A673 (cell line): ENCODE measurements around the gene RALGPS1.

Experiments used
- CTCF ChIP-seq: fragments of 300-800, 200-600 bp; sonication (generic); conservative IDR thresholded peaks from 2 replicates; pipeline ENCODE4 v1.5.1; 2017; ENCODE audit warnings: low read depth, mild to moderate bottlenecking, antibody characterized with exemption, low read length, moderate library complexity, mixed read lengths
- EZH2 ChIP-seq: fragments of 200-600 bp; sonication (generic); IDR thresholded peaks from 2 replicates; pipeline ENCODE4 v1.6.1; 2017; ENCODE audit warnings: borderline replicate concordance, low read depth, mild to moderate bottlenecking, mixed read lengths, antibody characterized with exemption, low read length; ENCODE audit not compliant: poor library complexity, severe bottlenecking

GRCh38 chr9:127121628-127122175, 207.1 kb downstream of the RALGPS1 start:
- TF ChIP-seq CTCF (no peak), EZH2 (no peak)
